ENCODE measurements around the gene LACTB.

DNA sequence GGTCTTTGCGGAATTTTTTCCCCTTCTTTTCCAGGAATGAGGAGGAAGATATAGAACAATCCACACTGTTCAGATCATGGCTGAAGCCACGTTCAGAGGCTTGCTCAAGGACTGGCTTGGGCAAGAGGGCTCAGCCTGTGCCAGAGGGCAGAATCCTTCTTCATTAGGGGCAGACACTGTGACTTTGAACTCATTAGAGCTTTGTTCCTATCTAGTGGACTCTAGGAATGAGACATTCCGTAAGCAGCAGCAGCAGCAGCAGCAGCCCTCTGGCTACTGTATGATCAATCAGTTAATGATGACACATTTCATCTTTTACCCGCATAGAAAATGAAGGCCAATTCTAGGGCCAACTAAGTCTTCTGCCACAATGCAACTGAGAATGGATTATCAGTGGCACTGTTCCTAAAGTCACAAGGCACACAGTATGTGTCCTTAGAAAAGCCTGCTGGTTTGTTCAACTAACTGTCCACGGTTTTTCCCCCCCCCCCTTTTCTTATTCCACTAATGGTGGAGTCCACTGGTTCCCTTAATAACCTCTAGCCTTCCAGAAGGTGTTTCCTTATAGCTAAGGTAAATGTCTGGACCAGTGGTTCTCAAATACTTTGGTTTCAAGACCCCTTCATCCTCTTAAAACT is 66.0 kb downstream of the LACTB start:
- TF ChIP-seq, protein P1, sequence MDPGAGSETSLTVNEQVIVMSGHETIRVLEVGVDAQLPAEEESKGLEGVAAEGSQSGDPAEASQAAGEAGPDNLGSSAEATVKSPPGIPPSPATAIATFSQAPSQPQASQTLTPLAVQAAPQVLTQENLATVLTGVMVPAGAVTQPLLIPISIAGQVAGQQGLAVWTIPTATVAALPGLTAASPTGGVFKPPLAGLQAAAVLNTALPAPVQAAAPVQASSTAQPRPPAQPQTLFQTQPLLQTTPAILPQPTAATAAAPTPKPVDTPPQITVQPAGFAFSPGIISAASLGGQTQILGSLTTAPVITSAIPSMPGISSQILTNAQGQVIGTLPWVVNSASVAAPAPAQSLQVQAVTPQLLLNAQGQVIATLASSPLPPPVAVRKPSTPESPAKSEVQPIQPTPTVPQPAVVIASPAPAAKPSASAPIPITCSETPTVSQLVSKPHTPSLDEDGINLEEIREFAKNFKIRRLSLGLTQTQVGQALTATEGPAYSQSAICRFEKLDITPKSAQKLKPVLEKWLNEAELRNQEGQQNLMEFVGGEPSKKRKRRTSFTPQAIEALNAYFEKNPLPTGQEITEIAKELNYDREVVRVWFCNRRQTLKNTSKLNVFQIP (CRISPR knock-in tag; IDR thresholded peaks at IDR 0.05; ENCODE audit: borderline replicate concordance, low read depth): no peak
- no peak for TF ChIP-seq GLIS3 (CRISPR knock-in tag; IDR thresholded peaks at IDR 0.05)
- TF ChIP-seq, protein P2, sequence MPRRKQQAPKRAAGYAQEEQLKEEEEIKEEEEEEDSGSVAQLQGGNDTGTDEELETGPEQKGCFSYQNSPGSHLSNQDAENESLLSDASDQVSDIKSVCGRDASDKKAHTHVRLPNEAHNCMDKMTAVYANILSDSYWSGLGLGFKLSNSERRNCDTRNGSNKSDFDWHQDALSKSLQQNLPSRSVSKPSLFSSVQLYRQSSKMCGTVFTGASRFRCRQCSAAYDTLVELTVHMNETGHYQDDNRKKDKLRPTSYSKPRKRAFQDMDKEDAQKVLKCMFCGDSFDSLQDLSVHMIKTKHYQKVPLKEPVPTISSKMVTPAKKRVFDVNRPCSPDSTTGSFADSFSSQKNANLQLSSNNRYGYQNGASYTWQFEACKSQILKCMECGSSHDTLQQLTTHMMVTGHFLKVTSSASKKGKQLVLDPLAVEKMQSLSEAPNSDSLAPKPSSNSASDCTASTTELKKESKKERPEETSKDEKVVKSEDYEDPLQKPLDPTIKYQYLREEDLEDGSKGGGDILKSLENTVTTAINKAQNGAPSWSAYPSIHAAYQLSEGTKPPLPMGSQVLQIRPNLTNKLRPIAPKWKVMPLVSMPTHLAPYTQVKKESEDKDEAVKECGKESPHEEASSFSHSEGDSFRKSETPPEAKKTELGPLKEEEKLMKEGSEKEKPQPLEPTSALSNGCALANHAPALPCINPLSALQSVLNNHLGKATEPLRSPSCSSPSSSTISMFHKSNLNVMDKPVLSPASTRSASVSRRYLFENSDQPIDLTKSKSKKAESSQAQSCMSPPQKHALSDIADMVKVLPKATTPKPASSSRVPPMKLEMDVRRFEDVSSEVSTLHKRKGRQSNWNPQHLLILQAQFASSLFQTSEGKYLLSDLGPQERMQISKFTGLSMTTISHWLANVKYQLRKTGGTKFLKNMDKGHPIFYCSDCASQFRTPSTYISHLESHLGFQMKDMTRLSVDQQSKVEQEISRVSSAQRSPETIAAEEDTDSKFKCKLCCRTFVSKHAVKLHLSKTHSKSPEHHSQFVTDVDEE (CRISPR knock-in tag; IDR thresholded peaks at IDR 0.05): no peak
- TF ChIP-seq, protein P3, sequence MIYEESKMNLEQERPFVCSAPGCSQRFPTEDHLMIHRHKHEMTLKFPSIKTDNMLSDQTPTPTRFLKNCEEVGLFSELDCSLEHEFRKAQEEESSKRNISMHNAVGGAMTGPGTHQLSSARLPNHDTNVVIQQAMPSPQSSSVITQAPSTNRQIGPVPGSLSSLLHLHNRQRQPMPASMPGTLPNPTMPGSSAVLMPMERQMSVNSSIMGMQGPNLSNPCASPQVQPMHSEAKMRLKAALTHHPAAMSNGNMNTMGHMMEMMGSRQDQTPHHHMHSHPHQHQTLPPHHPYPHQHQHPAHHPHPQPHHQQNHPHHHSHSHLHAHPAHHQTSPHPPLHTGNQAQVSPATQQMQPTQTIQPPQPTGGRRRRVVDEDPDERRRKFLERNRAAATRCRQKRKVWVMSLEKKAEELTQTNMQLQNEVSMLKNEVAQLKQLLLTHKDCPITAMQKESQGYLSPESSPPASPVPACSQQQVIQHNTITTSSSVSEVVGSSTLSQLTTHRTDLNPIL (CRISPR knock-in tag; IDR thresholded peaks at IDR 0.05; ENCODE audit: low read depth): no peak
- TF ChIP-seq ESRRG (CRISPR knock-in tag; IDR thresholded peaks at IDR 0.05): no peak
- TF ChIP-seq ZNF8 (CRISPR knock-in tag; IDR thresholded peaks at IDR 0.05): no peak
- TF ChIP-seq, protein P4, sequence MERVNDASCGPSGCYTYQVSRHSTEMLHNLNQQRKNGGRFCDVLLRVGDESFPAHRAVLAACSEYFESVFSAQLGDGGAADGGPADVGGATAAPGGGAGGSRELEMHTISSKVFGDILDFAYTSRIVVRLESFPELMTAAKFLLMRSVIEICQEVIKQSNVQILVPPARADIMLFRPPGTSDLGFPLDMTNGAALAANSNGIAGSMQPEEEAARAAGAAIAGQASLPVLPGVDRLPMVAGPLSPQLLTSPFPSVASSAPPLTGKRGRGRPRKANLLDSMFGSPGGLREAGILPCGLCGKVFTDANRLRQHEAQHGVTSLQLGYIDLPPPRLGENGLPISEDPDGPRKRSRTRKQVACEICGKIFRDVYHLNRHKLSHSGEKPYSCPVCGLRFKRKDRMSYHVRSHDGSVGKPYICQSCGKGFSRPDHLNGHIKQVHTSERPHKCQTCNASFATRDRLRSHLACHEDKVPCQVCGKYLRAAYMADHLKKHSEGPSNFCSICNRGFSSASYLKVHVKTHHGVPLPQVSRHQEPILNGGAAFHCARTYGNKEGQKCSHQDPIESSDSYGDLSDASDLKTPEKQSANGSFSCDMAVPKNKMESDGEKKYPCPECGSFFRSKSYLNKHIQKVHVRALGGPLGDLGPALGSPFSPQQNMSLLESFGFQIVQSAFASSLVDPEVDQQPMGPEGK (CRISPR knock-in tag; IDR thresholded peaks at IDR 0.05; ENCODE audit: borderline replicate concordance): no peak
- no peak for TF ChIP-seq SNAI2 (CRISPR knock-in tag; IDR thresholded peaks at IDR 0.05)
- TF ChIP-seq ZNF70 (CRISPR knock-in tag; IDR thresholded peaks at IDR 0.05): no peak
- TF ChIP-seq BACH2 (CRISPR knock-in tag; IDR thresholded peaks at IDR 0.05; ENCODE audit: borderline replicate concordance): no peak
- no peak for TF ChIP-seq ARNTL (CRISPR knock-in tag; IDR thresholded peaks at IDR 0.05; ENCODE audit: borderline replicate concordance, low read depth)
- no peak for TF ChIP-seq ZFP30 (CRISPR knock-in tag; IDR thresholded peaks at IDR 0.05)

Data from SK-N-SH treated with all-trans-retinoic acid at 6 μM for 48 hours (cell line).